ENCODE results near the gene VAC14.
A peak's percentile ranks its signal among the peaks of the same experiment; 100 is the strongest.

The VAC14 gene

DNA sequence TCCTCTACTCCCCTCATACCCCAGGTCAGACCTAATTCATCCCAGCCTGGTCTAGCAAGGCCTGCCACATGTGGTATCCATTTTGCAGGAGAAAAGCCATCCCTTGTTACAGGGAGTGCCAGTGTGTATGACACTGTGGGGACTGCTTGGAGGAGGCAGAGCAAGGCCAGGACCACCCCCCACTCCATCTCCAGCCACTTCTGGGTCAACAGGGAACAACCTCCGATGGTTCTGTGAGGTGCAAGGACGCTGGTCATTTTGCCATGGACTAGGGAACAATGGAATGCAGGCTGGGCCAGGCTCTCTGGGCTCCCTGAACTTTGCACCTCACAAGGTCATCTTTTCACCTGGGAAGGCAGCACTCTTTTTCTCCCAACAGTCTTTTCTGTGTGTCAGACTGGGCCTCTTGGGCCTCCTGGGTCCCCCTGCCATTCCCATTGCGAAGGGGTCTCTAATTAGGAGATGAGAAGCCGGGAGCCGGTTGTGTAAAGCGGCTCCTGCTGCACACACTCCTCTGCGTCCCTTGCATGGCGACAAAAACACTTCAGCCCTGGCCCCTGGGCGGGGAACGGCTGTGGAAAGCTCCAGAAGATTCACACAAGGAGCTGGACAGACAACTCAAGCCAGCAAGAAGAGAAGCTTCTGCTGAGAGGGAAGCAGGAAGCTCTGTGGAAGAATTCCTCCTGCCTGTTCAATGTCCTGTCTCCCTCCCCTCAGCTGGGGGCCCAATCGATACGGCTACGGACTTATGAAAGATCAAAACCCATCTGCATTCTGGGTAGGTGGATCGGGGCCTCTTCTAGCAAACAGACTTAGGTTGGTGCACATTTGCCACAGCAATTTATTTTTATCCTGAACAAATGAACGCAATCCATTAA is 76.6 kb downstream of the VAC14 start:
- H3K4me3 ChIP-seq (ENCODE audit: low read length): no peak overlapping the region
- DNase-seq (ENCODE audit: low read depth): no peak
- TF ChIP-seq, protein P1, sequence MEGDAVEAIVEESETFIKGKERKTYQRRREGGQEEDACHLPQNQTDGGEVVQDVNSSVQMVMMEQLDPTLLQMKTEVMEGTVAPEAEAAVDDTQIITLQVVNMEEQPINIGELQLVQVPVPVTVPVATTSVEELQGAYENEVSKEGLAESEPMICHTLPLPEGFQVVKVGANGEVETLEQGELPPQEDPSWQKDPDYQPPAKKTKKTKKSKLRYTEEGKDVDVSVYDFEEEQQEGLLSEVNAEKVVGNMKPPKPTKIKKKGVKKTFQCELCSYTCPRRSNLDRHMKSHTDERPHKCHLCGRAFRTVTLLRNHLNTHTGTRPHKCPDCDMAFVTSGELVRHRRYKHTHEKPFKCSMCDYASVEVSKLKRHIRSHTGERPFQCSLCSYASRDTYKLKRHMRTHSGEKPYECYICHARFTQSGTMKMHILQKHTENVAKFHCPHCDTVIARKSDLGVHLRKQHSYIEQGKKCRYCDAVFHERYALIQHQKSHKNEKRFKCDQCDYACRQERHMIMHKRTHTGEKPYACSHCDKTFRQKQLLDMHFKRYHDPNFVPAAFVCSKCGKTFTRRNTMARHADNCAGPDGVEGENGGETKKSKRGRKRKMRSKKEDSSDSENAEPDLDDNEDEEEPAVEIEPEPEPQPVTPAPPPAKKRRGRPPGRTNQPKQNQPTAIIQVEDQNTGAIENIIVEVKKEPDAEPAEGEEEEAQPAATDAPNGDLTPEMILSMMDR (conservative IDR thresholded peaks at IDR 0.05; ENCODE audit: low read depth, low read length): no peak

DNA sequence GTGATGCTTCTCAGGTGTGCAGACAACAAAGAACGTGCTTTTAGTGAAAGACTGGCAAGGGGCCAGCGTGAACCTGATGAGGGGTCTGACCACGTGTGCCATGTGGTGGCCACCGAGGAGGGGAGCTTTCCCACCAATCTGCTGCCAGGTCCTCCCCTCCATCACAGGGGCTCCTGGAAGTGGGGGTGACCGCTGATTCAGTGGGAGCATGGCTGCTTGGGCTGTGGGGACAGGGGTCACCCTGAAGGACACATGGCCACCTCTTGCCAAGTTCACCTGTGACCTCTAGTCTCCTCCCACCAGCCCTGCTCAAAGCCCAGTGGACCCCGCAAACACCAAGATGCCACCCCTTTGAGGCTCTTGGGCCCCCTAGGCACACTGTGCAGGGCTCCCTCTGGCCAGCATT is 77.2 kb downstream of the VAC14 start:
- TF ChIP-seq, protein P1 (conservative IDR thresholded peaks at IDR 0.05; ENCODE audit: low read depth, low read length): no peak
- H3K4me3 ChIP-seq (ENCODE audit: low read length): no peak overlapping the region
- no peak for DNase-seq (ENCODE audit: low read depth)

DNA sequence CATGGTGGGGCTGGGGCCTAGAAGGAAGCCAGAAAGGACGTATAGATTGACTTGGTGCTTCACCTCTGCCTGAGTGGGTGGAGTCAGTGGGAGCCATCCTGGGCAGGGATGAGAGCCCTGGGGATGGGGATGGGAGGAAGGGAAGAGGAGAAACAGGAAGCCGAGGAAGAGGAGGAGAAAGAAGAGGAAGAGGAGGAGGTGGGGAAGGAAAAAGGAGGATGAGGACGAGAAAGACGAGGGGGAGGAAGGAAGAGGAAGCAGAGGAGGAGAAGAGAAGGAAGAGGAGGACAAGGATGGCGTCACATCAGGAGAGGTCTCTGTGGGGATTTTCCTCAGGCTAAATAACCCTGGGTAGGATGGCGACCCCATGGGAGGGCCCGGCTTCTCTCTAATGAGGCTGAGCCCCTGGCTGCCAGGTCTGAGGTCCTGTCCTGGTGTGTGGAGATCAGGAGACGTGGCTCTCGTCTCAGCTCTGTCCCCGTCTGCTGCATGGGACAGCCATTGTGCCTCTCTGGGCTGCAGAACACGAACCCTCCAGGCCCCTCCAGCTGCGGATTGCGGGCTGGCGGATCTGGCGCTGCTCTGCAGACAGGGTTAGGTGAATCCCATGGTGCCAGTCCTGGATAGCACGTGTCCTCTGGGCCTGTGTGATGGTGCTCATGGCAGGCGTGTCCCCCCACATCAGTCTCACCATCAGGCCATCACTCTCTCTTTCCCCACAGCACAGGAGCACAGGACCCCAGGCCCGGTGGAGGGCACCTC is 79.6 kb downstream of the VAC14 start:
- TF ChIP-seq, protein P1 (conservative IDR thresholded peaks at IDR 0.05; ENCODE audit: low read depth, low read length): no peak
- no peak for DNase-seq (ENCODE audit: low read depth)
- H3K4me3 ChIP-seq (ENCODE audit: low read length): no peak overlapping the region

DNA sequence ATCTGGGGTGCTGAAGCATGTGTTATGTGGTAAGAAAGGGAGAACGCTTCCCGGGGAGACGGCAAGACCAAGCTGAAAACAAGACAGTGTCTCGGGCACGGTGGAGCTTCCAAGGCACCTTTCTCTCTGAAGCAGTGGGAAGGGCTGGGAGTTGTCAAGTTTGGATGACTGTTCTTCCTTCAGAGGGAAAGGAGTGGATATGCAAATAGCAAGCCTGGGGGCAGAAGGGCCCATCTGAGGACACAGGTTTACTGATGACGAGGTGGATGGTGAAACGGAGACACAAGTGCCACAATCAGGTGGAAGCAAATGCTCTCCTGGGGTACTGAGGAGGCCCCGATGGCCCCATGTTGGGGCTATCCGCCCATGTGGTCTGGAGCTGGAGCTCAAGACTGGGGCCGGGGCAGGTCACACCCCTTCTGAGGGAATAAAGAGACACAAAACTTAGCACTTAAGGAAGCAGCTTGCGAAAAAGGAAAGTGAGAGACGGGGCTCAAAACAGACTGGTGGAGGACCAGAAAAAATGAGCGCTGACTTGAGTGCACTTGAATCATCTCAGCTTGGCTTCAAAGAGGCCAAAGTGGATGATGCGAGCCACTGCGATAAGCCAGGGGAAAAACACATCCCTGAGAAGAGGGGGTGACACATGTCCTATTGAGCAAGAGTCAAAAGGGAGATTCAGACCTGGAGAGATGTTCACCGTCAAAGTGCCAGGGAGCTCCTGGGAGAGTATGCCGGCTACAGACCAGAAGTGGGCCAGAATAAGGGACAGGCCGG is 80.3 kb downstream of the VAC14 start:
- DNase-seq (ENCODE audit: low read depth): no peak
- TF ChIP-seq, protein P1 (conservative IDR thresholded peaks at IDR 0.05; ENCODE audit: low read depth, low read length): no peak
- H3K4me3 ChIP-seq (ENCODE audit: low read length): no peak overlapping the region

DNA sequence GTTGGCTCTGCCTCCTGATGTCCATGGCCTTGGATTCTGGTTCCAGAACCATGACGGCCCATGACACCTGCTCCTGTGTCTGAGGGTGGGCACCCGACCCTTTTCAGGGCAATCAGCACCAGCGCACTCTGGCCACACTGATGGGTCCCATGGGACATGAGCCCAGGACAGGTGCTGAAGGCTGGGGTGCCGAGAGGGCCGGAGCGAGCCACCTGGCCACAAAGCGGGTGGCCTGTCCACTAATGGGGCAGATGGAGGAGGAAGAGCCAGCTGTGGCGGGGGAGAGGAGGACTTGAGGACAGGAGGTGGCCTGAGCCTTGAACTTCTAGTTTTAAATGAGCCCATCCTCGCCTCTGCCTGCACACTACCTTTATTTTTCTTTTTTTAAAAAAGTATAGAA is 83.9 kb downstream of the VAC14 start:
- no peak for DNase-seq (ENCODE audit: low read depth)
- H3K4me3 ChIP-seq (ENCODE audit: low read length): no peak overlapping the region
- TF ChIP-seq, protein P1 (conservative IDR thresholded peaks at IDR 0.05; ENCODE audit: low read depth, low read length): no peak

DNA sequence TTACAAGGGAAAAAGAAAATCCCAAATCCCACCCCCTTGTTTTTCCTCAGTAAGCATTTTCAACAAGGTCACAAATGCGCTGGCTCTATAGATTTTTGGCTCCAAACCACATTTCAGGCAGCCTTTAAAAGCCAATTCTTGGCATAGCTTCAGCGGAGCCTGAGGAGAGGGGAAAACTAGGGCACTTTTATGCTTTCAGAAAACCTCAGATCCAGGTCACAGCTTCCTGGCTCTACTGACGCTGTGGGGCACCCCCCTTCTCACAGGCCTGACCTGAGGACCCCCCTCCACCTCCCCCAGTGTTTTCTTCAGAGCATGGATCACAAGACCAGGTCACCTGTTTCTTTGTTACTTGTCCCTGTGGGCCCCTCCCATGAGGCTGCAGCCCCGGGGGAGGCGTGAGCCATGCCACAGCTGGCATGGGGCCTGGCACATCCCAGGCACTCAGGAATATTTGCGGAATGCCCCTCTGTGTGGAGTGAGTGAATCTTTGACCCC is 85.0 kb downstream of the VAC14 start:
- TF ChIP-seq, protein P1 (conservative IDR thresholded peaks at IDR 0.05; ENCODE audit: low read depth, low read length): no peak
- peak; percentile 81 for DNase-seq (ENCODE audit: low read depth)
- H3K4me3 ChIP-seq (ENCODE audit: low read length): peak overlapping the region; percentile 0

Measured in retinal pigment epithelial cell (primary cell).